ENCODE data around the gene ECE1.

GRCh38 chr1:21289127-21289526, 1.1 kb downstream of the ECE1 start:
- no peak for TF ChIP-seq KLF16 (IDR thresholded peaks at IDR 0.05)
- no peak for TF ChIP-seq E2F1 (CRISPR knock-in tag; IDR thresholded peaks at IDR 0.05)
- no peak for TF ChIP-seq CTCF (IDR thresholded peaks at IDR 0.05 in 2 of 3, conservative IDR thresholded peaks at IDR 0.05 in 1 of 3; ENCODE audit: insufficient read depth in 2 of 3, low read depth in 1 of 3, low read length in 3 of 3)
- TF ChIP-seq HMG20B (CRISPR knock-in tag; IDR thresholded peaks at IDR 0.05) = no peak
- TF ChIP-seq TCF7L2 (IDR thresholded peaks at IDR 0.05; ENCODE audit: low read depth, low read length) = no peak
- TF ChIP-seq HEY1 (CRISPR knock-in tag; IDR thresholded peaks at IDR 0.05; ENCODE audit: borderline replicate concordance) = no peak
- no peak for TF ChIP-seq MED1 (CRISPR knock-in tag; IDR thresholded peaks at IDR 0.05; ENCODE audit: borderline replicate concordance)
- TF ChIP-seq ZBTB17 (CRISPR knock-in tag; IDR thresholded peaks at IDR 0.05) = no peak
- TF ChIP-seq POLR3A (IDR thresholded peaks at IDR 0.05; ENCODE audit: borderline replicate concordance, extremely low read depth, insufficient read depth, insufficient read length) = no peak
